GM20000 (cell line): ENCODE results near the gene TMEM168.

Source experiments
- DNase-seq: peaks from one replicate; pipeline ENCODE4 v3.0.0; 2012; ENCODE audit warnings: low spot score
- CTCF ChIP-seq: IDR thresholded peaks from 2 replicates; pipeline ENCODE4 v1.5.1; 2012; ENCODE audit warnings: mild to moderate bottlenecking, control low read depth; ENCODE audit errors: extremely low read depth, missing control alignments

TMEM168 gene

GRCh38 chr7:112757337-112757736 is 32.9 kb downstream of the TMEM168 start:
- DNase-seq: no peak
- no peak for TF ChIP-seq CTCF

- DNase-seq: no peak
- TF ChIP-seq CTCF: no peak
These were observed 36.9 kb downstream of the TMEM168 start for GRCh38 chr7:112753298-112753697.

- TF ChIP-seq CTCF: no peak
- no peak for DNase-seq
These were observed 37.6 kb downstream of the TMEM168 start for GRCh38 chr7:112752576-112752975.

GRCh38 chr7:112749775-112750174 is 40.4 kb downstream of the TMEM168 start:
- DNase-seq: no peak
- no peak for TF ChIP-seq CTCF

GRCh38 chr7:112748381-112748780 is 41.8 kb downstream of the TMEM168 start:
- no peak for TF ChIP-seq CTCF
- no peak for DNase-seq

- DNase-seq: no peak
- no peak for TF ChIP-seq CTCF
These were observed 44.6 kb downstream of the TMEM168 start for GRCh38 chr7:112745635-112746034.

- no peak for TF ChIP-seq CTCF
- no peak for DNase-seq
These were observed 45.4 kb downstream of the TMEM168 start for GRCh38 chr7:112744818-112745217.
